HEK293 (cell line): ENCODE measurements around the gene HDDC3.

Experiments used
- TRIM28 ChIP-seq: IDR thresholded peaks from 2 replicates; pipeline ENCODE4 v1.6.1; 2011; ENCODE audit warnings: low read length, control low read depth, borderline replicate concordance
- ZBTB10 ChIP-seq: fragments of 450-650 bp; formaldehyde crosslinking; IDR thresholded peaks from 2 replicates; pipeline ENCODE4 v1.5.1; 2016; ENCODE audit warnings: missing biosample characterization, missing genetic modification characterization
- ZNF366 ChIP-seq: fragments of 450-650 bp; formaldehyde crosslinking; conservative IDR thresholded peaks from 2 replicates; pipeline ENCODE4 v1.5.1; 2016; ENCODE audit warnings: missing biosample characterization, missing genetic modification characterization
- ZNF768 ChIP-seq: fragments of 450-650 bp; formaldehyde crosslinking; IDR thresholded peaks from 2 replicates; pipeline ENCODE4 v1.5.1; 2018; ENCODE audit warnings: missing biosample characterization, mild to moderate bottlenecking, missing genetic modification characterization
- ZNF830 ChIP-seq: fragments of 450-650 bp; IDR thresholded peaks from 2 replicates; pipeline ENCODE4 v1.5.0; 2018; ENCODE audit warnings: missing biosample characterization, missing genetic modification characterization, low read depth, mild to moderate bottlenecking, moderate library complexity
- TF ChIP-seq, protein P1 (sequence below): fragments of 450-650 bp; formaldehyde crosslinking; IDR thresholded peaks from 2 replicates; pipeline ENCODE4 v1.5.1; 2016; ENCODE audit warnings: missing biosample characterization, missing genetic modification characterization

GRCh38 chr15:90934949-90935751 lies 2.8 kb upstream of the HDDC3 start, which contains the start of gene UNC45A:
- TF ChIP-seq, protein P1, sequence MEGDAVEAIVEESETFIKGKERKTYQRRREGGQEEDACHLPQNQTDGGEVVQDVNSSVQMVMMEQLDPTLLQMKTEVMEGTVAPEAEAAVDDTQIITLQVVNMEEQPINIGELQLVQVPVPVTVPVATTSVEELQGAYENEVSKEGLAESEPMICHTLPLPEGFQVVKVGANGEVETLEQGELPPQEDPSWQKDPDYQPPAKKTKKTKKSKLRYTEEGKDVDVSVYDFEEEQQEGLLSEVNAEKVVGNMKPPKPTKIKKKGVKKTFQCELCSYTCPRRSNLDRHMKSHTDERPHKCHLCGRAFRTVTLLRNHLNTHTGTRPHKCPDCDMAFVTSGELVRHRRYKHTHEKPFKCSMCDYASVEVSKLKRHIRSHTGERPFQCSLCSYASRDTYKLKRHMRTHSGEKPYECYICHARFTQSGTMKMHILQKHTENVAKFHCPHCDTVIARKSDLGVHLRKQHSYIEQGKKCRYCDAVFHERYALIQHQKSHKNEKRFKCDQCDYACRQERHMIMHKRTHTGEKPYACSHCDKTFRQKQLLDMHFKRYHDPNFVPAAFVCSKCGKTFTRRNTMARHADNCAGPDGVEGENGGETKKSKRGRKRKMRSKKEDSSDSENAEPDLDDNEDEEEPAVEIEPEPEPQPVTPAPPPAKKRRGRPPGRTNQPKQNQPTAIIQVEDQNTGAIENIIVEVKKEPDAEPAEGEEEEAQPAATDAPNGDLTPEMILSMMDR (tag by site-specific recombination), result peak; percentile 57
- TF ChIP-seq ZNF366 (tag by site-specific recombination), result no peak
- peak; percentile 65 for TF ChIP-seq ZBTB10
- TF ChIP-seq ZNF768 (tag by site-specific recombination), result no peak
- TF ChIP-seq TRIM28, result no peak
- TF ChIP-seq ZNF830 (tag by site-specific recombination), result no peak
